ENCODE results near the gene IGF2.

IGF2 gene

DNA sequence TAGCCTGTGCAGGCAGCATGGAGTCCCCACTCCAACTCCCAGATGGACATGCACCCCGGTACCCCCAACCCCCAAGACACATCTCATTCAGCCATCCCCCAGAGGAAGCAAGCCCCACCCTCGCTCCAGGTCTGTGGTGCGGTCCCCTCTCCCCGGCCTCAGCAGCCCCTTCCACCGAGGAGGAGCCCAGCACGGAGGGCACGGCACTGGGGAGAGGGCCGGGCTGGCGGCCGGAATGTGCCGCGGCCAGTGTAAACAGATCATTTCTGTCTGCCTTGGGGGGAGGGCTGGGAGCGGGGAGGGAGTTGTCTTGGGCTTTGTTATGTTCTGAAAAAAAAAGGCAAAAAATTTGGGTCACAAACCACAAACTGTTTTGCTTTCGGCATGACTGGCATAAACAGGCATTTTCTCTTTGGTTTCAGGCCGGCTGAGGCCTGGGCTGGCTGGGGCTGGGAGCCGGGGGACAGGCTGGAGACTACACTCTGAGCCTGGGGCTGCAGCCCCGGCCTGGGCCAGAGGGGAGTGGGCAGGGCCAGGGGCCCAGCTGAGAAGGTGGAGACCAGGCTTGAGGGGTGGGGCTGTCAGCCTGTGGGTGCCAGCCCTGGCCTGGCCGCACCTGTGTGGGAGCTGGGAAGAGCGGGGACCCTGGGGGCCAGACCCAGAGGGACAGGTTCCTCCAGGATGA, 16.8 kb downstream of the IGF2 start:
- no peak for DNase-seq

DNA sequence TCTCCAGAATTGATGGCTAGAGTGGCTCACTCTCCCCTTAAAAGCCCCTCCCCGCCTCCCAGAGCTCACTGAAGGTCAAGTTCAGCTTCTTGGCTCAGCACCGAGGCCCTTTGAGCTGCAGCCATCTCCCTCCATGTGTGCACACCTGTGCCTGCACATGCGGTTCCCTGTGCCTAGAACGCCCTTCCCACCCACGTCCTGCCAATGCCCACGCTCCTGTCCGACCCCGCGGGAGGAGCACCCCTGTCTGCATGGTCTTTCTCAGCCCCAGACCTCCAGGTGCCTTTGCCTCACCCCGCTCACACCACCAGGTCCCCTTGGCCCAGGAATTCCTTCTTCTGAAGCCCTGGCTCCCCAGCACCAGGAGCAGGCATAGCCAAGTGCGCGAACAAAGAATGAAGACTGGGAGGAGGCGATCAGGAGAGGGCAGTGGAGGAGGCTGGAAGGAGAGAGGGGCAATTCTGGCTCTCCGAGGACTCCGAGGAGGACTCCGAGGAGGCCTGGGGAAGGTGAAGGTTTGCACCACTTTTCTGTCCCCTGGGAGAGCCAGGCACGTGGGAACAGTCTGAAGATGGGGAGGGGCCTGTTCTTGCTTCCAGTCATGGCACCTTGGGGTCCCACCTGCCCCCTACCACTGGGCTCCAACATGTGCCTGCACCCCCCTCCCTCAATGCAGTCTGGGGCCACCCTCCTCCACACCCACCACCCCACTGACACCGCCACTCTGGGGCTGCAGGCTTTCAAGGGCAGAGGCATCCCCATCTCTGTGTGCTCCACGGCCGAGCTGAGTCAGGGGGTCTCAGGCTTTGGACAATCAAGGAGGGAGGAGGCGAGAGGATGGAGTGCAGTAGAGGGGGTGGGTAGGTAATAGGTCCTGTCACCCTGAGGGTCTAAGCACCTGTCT, 17.7 kb downstream of the IGF2 start:
- no peak for DNase-seq

DNA sequence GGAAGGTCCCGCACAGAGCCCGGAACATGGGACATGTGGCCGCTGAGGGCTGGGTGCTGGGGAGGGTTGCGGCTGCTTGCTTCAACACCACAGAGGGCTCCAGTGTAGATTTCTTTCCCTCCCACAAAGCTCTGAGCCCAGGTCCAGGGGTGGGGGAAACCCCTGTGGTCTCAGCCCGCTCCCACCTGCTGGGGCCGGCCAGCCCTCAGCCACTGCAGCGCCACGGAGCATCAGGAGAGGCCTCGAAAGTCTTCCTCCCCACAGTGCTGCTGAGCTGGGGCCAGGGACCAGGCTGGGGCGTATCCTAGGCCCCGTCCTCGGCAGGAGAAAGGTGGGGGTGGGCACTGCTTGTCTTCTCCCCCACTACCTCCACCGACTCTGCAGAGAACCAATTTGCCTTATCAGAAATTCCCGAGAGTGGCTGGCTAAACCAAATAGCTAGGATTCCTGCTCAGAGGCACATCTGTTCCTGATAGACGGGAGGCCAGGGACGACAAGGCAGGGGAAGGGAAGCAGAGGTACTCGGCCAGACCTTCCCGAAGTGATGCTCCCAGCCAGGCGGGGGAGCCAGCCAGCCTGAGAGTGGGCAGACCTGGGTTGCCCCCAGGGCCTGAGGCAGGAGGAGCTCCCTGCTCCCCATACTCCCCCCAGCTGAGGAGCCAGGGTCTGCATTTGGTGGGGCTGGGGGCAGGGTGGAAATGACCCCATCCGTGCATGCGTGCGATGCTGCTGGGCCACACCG, 18.7 kb downstream of the IGF2 start:
- no peak for DNase-seq

DNA sequence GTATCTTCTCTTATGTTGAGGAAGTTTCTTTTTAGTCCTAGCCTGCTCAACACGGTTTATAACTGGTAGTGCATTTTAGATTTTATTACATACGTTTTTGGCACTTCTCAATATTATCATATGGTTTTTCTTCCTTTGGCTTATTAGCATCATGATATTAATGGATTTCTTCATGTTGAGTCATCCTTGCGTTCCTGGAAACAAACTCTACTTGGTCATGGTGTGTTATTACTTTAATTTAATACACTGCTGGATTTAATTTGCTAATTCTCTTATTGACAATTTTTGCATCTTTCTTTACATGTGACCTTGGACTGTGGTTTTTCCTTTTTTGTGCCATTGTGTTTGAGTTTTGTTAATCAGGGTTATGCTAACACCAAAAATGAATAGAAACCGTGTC, 20.5 kb downstream of the IGF2 start:
- no peak for DNase-seq

DNA sequence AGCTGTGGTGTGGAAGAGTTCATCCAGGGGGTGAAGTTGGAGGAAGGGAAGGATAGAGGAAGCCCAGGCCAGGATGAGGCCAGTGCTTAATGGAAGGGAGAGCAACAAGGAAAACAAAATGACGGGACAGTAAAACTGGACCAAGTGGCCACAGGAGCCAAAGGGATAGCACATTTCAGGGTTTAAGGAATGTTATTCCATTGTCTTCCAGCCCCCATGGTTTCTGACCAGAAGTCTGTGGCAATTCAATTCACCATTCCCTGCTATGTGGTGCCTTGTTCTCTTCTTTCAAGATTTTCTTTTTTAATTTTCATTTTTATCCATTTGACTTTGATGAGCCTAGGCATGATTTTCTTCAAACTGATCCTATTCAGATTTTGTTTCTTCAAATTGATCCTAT, 22.5 kb downstream of the IGF2 start:
- DNase-seq: no peak

DNA sequence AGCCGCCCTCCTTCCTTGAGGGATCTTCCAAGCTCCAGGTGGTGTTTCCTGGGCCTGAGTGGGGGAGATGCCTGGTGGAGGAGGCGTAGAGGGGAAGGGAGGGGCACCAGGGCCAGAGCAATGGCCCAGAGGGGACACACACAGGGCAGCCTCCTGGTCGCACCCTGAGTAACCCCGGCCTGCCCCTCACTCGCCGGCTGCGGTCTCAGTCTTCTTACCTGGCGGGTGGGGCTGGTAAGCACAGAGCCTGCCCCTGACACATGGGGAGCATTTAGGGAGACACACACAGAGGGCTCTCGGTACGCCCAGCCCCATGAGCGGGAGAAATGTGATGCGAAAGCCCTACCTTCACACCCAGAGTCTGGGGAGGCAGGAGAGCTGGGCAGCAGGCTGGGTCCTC, 23.9 kb downstream of the IGF2 start:
- DNase-seq: no peak

DNA sequence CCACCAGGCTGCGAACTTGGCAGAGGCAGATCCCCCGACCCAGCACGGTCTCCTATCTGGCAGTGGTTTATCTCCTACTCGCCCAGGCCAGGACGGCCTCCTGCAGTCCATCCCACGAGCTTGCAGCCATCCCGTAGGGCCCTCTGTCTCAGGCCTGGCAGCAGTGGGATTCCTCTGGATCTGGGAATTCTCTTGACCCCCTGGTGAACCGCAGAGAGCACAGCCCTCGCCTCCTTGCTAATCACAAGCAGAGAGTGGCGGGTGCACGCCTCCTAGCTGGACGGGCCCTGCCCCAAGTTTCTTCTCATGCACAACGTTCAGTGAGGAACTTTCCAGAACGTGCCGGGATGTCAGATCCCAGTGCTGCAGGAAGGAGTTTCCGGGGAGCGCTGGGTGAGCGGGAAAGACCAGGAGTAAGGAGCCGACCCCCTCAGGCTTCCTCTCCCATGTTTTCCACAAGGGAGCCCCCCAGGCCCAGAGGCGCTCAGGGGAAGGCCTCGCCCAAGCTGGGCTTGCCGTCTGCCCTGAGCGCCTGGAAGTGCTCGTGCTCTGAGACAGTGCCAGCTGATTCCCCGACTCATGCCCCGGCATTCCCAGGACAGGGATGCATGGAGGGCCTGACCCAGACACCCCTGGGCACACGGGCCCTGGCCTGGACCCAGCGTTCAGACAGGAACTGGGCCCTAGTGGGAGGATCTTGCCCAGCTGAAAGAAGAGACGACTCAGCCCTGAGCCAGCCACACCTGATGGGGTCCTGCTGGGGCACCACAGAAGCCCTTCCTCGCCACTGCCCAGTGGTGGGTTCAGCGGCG, 24.6 kb downstream of the IGF2 start:
- DNase-seq: no peak

DNA sequence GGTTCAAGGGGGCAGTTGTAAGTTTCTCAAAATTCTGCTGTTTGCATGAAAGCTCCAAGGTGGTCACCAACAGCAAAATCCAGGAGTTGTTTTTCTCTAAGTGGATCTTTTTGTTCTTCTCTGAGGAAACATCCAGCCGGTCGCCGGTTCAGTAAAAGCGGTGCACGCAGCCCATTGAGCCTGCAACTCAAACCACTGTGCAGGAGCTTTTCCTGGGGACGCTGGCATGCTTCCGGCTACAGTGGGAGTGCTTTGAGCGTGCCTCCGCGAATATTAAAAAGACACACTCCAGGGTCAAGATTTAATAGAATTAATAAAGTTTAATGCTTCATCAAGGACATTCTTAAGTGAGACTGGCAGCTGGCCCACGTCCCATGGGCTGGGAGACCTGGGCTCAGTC, 25.4 kb downstream of the IGF2 start:
- no peak for DNase-seq

DNA sequence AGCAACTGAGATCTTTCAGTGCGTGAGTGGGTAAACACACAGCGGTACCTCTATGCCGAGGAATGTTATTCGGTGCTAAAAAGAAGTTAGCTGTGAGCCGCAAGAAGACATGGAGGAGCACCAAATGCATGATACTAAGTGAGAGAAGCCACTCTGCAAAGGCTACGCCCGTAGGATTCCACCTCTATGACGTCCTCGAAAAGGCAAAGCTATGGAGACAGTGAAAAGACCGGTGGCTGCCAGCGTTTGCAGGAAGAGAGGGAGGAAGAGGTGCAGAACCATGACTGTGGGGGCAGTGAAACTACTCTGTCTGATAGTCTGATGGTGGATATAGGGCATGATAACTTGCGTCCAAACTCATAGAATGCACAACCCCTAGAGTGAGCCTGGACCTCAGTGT, 28.7 kb downstream of the IGF2 start:
- DNase-seq: no peak

DNA sequence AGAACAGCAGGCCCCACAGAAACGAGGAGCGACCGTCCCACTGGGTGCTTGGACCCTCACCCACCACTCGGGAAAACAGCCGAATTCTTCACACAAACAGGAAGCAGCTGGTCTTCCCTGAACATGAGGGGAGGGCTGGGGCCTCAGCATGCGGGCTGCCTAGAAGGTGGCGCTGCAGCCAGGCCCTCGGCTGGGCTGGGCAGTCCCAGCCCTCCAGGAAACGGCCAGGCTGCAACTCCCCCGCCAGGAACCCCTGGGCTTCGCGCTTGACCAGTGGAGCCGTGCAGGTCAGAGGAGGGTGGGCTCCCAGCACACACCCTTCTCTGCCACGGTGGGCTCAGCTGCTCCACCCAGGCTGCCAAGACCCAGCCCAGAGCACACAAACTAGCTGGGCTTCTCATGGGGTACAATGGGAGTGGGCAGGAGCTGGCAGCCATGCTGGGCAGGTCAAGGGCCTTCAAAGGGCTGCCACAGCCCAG, 29.6 kb downstream of the IGF2 start:
- DNase-seq: no peak

DNA sequence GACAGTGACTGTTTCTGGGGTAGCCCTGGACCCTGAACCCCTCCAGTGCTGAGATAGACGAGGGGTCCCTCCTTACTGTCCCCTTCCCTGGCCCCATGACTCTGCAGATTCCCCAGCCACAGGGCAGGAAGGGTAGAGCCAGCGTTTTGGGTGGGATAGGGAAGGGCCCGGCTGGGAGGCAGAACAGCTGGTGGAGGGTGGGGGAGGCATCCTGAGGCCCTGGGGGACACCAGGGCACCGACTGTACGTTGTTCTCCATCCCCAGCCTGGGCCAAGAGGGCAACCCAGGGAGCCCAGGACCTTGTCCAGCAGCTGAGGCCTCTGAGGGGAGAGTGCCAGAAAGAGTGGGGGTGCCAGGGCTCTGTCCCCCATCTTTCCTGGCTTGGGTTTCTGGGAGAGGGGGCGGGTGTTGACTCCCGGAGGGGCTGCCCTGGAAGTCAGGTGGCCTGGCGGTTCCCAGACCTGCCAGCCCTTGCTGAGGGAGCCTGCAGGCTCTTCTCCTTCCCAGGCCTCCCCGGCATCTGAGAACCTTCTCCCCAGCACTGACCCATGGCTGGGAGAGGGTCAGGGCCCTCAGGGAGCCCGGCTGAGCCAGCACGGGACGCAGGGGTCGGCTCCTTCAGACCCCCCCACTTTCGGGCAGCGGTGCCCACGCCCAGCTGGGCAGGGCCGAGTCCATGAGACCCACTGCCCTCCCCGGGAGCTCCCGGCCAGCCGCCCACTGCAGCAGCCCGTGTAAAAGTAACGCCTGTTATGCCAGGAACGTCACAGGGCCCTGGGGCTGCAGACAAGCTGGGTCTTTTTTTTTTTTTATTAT, 30.3 kb downstream of the IGF2 start:
- DNase-seq: no peak

DNA sequence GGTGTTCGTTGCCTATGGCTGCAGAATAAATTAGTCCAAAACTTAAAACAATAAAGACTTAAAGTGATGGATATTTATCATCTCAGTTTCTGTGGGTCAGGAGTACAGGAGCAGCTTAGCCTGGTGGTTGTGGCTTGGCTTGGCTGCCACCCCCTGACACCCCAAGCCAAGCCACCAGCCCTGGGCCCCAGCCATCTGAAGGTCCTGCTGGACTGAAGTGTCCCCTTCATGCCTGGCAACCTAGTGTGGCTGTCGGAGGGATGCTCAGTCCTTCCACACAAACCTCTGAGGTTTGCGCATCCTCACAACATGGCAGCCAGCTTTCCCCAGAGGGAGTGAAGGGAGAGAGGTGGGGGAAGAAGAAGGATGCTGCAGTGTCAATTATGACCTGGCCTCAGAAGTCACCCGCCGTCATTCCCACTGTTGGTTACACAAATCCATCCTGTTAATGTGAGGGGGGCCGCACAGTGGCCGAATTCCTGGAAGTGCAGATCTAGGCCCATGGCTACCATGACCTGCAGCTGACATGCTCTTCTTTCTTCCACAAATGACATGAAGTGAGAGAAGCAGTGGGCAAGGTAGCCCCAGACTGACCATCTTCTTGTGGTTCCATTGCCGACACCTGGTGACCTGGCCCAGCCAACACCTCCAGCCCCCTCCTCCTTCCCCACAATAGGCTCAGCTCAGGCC, 31.1 kb downstream of the IGF2 start:
- no peak for DNase-seq

DNA sequence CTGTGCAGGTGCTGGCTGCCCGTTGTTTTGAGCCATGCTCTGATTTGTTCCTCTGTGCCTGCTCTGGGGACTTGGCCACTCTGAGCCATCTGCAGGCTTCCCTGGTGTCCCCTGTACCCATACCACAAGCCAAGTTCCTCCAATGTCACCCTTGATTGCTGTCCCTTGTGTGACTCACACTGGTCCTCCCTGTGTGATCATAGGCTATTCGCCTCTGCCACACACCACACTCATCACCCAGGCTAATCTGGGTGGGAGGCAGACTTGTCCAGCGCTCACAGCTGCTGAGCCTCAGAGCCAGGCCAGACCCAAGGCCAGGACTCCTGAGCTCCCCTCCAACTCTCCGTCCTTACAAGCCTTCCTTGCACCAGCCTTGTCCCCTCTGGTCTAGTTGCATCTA, 31.7 kb downstream of the IGF2 start:
- DNase-seq: no peak

DNA sequence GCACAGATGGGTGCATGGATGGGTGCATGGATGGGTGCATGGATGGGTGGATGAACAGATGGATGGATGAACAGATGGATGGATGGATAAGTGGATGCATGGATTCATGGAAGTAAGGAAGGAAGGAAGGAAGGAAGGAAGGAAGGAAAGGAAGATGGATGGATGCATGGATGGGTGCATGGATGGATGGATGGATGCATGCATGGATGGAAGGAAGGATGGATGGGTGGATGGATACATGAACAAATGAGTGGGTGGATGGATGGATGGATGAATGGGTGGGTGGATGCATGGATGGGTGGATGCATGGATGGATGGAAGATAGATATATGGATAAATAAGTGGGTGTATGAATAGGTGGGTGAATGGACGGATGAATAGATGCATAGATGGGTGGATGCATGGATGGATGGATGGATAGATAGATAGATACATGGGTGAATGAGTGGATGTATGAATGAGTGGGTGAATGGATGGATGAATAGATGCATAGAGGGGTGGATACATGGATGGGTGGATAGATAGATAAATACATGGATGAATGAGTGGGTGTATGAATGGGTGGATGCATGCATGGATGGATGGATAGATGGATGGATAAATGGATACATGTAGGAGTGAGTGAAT, 32.5 kb downstream of the IGF2 start:
- no peak for DNase-seq

DNA sequence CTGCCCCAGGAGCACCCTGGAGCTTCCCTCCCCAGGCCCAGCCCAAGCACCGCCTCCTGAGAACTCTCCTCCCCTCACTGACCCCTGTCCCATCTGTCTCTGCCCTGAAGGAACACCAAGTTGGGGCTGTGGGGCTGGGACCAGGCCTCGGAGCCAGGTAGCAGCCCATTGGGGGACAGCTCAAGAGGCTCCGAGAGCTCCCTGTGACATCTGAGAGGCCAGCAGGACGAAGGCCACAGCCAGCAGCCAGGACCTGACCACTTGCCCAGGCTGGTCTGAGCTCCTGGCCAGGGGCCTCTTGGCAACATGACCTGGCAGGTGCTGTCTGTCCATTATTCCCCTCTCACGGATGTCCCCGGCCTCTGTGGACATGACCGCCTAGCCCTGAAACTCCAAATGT, 33.7 kb downstream of the IGF2 start:
- no peak for DNase-seq

DNA sequence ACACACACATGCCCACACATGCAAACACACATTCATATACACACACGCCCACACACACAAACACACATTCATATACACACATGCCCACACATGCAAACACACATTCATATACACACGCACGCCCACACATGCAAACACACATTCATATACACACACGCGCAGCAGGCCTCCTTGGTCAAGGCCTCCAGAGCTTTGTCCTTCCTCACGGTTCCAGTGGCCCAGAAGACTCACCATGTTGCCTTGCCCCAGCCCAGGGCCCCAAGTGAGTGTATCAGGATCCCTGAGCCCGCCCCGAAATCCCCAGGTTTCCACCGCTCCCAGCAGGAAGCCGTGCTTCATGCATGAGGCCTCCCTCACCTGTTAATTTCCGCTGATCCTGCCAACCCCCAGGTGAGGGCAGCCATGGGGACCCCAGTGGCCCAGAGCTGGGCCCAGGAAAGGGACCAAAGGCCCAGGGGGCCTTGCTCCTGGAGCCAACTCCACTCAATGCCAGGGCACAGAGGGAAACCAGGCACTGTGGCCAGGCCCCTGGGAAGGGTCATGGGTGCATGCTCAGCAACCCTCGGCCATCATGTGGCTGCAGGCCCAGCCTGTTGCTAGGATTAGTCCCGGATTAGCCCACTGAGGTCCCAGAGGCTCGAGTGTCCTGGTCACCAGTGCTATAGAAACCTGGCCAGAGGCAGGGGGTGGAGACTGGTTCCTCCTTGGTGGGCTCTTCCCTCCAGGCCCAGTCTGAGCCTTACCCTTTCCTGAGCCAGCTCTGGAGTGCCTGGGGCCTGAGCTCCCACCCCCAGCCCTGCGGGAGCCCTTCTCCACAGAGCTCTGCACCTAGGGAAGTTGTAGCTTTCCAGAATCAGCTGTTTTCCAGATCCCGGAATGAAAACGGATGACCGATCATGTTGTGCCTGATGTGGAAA, 34.4 kb downstream of the IGF2 start:
- no peak for DNase-seq

DNA sequence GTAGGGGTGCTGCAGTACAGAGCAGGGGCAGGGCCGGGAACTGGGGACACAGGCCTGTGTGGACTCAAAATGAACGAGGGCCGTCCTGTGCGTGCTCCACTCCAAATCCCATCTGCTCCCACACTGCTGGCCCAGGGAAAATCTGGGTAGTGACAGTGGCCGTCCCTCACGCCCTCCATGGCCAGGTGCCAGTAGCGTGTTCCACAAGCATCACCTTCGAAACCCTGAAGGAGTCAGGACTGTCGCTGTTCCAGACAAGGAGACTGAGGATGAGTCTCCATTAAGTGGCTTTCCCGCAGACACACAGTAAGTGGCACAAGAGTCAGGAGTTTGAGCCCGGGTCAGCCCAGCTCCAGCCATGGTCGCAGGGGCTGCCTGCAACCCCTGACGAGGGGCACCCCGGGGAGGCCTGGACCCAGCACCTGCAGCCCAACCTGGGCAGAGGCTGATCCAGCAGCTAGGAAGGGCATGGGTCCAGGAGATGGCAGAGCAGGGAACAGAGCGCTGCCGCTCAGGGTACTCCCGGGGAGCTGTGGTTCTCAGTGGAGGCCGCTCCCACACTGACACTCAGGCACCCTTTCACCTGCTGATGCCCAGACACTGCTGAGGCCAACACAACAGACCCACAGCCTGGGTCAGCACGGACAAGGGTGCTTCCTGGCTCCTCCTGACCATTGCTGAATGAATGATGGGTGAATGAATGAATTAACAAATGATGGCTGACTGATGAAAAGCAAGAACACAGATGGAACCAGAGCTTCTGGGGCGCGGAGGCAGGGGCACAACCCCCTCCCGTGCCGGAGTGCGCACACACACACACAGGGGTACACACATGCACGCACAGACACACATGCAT, 35.3 kb downstream of the IGF2 start:
- no peak for DNase-seq

DNA sequence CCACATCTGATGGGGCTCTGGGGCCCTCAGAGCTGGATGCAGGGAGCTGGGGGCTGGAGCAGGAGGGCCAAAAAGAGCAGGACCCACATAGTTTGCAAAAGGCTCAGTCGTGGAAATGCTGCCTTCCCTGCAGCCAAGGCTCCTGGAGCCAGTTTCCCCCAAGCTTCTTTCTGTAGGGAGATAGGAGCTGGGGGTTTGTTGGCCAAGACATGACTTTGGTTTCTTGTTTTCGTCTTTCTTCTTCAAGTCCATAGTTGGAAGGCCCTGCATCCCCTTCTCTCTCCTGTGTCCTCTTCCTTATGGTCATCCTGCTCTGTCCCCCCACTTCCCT, 36.3 kb downstream of the IGF2 start:
- DNase-seq: no peak
